Cerebellar nuclear complex (tissue), 1 donor: ENCODE data around the gene FBLN1.
A peak's percentile ranks its signal among the peaks of the same experiment; 100 is the strongest.
"Not testable (repeated sequence)": the region's sequence is repeated elsewhere in the genome, so short reads cannot be mapped to it uniquely, and the experiment has no call there.

Source experiments
- DNase-seq, 2 experiments: peaks; one replicate each; lab custom pipeline; 2025; lab: John Stamatoyannopoulos, UW

Gene FBLN1

GRCh38 chr22:45528046-45528445, 25.4 kb downstream of the FBLN1 start:
- DNase-seq = no peak

DNA sequence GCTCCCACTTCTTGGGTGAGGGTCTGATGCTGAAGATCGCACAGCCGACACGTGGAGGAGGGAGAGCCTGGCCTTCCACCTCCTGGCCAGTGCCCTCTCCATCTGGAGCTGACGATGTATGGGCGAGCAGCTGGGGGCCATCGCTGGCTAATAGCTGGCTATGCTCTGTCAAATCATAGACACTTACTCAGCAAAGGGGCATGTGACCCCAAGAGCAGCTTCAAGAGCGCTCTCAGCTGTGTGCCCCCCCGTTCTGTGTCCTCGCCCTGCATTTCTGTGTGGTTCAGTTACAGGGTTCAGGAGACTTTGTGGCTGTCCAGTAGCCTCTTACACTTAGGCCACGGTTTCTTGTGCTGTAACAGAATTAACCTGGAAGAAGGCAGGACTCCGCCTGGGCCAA, 26.4 kb downstream of the FBLN1 start:
- no peak for DNase-seq

DNA sequence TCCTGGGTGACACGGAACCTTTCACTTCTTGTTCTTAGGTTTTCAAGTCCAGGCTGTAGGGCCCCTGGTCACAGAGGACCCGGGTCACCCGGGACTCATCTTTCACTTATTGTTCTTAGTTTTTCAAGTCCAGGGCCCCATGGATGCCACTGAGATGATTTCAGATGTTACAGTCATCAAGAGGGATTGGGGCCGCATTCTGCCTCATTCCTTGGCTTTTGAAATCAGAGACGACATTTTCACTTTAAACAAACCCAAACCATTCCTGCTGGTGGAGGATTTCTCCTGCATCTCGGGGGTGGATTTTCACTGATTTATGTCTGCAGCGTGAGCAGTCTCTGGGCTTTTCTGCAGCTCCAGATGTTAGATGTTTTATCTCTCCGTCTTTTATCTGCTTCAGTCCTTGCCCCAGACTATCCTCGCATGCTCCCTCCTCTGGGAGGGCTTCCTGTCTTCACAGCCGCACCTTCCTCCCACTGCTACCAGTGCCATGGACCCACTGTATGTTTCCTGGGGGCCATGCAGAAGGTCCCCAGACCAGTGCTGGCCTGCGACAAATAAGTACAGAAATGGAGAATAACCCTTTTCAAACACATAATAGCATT, 27.4 kb downstream of the FBLN1 start:
- DNase-seq = no peak

DNA sequence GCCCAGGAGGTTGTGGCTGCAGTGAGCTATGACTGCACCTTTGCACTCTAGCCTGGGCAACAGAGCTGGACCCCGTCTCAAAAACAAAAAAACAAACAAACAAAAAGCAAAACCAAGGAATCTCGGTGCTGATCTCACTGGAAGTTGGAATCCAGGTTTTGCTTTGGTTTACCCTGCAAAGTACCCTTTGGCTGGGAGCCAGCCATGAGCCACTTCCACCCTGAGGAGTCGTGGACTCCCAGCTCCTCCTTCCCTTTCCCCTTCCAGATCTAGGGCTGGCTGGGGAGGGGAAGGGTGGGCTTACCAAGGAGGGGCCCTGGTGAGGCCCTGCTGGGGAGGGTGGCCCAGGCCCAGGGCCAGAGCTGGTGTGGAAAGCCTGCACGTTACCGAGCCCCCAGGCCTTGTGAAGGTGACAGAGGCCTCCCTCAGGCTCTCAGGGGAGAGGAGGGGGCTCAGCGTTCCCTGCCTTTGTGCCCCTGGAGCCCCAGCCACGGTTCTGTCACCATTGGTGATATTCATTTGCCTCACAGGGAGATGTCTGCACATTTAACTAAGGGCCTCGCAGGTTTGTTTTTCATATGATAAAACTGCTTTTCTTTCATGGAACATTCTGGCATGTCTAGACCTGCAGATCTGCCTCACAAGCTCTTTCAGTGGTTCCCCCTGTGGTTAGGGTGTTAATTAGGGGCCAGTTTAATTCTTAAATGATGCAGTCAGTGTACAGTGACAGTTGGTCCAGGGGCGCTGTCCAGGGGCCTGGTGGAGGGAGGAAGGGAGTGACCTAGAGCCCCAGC, 29.0 kb downstream of the FBLN1 start:
- DNase-seq = no peak

GRCh38 chr22:45532235-45532631, 29.6 kb downstream of the FBLN1 start:
- no peak for DNase-seq

DNA sequence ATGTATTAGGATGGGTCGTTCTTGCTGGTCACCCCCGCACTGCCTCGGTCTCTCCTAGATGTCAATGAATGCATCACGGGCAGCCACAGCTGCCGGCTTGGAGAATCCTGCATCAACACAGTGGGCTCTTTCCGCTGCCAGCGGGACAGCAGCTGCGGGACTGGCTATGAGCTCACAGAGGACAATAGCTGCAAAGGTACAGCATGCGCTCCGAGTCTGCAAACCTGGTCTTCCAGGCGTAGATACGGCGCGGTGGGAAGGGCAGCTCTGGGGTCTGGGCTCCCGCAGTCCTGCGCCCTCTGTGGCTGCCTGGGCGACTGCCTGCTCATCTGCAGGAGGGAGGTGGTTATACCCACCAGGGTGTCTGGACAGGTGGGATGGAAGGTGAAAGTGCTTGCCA, 31.0 kb downstream of the FBLN1 start:
- DNase-seq = no peak

DNA sequence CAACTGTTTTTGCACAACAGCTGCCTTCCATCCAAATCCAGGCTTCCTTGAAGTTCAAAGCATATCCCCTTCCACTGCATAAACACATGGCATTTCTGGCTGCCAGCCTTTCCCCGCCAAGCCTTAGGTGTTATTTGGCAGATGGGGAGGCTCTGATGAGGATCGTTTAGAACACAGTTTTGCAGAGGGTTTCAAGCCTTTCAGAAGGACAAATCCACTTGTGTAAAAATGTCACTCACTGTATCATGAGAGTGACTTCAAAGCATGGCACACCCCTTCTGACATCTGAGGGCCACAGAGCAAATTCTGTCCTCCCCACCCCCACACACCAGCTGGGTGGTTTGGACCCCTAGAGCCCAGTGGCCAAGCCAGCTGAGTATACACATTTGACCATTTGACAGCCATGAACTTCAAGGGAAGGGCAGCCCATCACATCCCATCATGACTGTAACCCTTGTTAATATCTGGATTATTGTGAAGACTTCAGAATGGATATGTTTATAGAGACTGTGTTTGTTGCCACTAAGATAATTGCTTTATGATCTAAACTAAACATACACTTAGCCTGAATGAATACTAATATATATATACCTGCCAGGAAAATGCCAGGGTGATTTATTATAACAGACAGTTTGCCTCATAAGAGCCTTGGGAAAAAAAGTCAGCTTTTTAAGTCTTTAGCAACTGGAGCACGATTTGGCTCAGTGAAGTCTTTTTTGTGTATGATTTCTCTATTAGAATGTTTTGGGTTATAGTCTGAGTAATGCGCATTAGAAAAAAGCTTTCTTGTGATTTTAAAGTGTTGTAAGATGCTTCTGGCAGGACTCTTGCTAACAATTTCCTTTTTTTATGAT, 31.9 kb downstream of the FBLN1 start:
- no peak for DNase-seq

- DNase-seq = no peak
These were observed 32.6 kb downstream of the FBLN1 start for GRCh38 chr22:45535290-45535689.

DNA sequence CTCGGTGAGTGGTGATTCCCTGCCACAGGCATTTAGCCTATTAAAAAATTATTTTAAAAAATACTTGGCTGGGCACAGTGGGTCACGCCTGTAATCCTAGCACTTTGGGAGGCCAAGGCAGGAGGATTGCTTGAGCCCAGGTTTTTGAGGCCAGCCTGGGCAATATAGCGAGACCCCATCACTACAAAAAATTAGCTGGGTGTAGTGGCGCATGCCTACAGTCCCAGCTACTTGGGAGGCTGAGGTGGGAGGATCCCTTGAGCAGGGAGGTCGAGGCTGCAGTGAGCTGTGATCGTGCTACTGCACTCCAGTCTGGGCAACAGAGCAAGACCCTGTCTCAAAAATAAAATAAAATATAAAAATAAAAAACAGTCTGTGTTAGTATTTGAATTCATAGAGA, 33.2 kb downstream of the FBLN1 start:
- DNase-seq = not testable (repeated sequence)

DNA sequence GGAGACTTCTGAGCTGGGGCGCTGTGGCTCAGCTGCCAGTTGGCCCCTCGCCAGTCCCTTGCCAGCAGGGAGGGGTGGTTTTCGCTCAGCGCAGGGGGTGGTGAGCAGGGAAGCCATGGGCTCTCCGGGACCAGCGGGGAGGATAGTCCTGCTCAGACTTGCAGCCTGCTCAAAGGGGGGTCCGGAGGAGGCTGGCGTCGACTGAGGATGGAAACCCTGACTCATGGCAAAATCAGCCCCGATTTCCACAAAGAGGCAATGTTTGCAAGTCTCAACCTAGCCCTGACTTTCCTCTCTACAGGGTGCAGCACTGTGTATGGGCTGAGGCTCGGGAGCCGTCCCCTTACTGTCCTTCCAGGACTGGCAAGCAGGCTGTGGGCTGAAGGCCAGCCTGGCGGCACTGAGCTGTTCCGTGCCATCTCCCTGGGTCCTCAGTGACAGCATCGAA, 35.1 kb downstream of the FBLN1 start:
- peak; percentile 4 to 7 for DNase-seq

GRCh38 chr22:45538281-45538680, 35.6 kb downstream of the FBLN1 start:
- no peak for DNase-seq

DNA sequence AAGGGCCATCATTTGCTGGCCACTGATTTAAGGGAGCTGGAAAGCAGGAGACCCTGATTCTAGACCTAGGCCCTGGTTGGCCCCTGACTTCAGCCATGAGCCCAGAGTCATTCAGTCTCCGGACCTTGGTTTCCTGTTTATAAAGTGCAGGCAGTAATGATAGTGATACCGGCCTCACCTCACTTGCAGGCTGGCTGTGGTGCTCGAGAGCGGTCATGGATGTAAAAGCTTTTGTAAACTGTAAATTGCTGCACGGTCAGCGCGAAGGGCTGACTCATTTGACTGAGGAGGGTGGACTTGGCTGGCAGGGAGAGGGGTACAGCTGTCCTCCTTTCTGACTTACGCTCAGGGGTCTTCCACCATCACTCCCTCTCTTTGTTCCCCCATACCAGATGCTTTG, 37.4 kb downstream of the FBLN1 start:
- no peak for DNase-seq

DNA sequence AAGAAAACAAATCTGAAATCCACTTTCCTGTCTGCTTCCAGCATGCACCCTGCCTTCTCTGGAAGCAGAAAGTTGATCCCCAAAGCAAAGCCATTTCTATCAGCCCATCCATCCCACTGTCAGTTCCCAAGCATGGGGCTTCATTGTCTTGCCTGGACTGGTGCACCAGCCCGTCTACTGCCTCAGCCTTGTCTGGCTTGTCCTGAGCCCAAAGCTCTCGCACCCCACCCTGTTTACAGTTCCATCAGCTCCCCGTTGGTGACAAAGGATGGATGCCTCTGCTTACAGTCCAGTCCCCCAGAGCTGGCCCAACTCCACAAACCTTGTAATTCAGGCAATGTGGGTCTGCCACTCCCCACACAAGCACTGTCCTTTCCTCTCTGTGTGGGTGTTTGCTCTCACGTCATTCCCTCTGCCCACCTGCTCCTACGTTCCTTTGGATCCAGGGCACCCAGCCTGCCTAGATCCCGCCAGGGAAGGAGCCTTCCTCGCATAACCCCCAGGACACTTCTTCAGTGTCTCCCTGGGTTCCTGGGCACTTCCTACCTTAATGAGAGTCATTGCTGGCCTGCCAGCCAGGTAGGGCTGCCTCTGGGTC, 38.8 kb downstream of the FBLN1 start:
- no peak for DNase-seq

- DNase-seq = no peak
These were observed 39.4 kb downstream of the FBLN1 start for GRCh38 chr22:45542001-45542520.

DNA sequence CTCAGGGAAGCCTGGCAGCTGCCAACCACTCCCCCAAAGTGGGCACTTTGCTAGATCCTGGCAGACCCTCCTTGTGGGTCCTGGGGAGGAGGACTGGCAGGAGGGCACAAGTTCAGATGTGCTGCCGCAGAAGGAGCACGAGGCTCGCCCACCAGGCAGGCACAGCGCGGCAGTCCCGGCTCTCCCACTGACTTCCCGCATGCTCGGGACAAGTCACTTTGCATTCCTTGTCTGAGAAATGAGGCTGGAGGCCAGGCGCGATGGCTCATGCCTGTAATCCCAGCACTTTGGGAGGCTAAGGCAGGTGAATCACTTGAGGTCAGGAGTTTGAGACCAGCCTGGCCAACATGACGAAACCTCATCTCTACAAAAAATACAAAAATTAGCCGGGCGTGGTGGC, 40.1 kb downstream of the FBLN1 start:
- DNase-seq = not testable (repeated sequence)

DNA sequence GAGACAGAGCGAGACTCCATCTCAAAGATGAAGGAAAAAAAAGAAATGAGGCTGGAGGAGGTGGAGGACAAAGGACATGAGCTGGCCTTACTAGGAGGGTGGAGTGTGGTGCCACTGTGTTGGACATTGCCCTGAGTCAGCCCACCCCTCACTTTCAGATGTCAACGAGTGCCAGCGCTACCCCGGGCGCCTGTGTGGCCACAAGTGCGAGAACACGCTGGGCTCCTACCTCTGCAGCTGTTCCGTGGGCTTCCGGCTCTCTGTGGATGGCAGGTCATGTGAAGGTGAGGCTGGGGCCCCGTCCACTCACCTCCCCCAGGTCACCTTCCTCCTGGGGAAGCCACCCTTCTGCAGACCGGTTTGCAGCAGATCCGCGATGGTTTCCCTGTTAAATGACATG, 40.6 kb downstream of the FBLN1 start:
- DNase-seq = no peak

GRCh38 chr22:45544588-45545170, 42.0 kb downstream of the FBLN1 start:
- DNase-seq = no peak

- DNase-seq = no peak
These were observed 43.8 kb downstream of the FBLN1 start for GRCh38 chr22:45546333-45547015.

- DNase-seq = no peak
These were observed 44.3 kb downstream of the FBLN1 start for GRCh38 chr22:45547016-45547345.

GRCh38 chr22:45547731-45548130, 45.0 kb downstream of the FBLN1 start:
- DNase-seq = no peak

- no peak for DNase-seq
These were observed 45.7 kb downstream of the FBLN1 start for GRCh38 chr22:45548247-45548840.
